ENCODE data around the gene OSBPL10.

The OSBPL10 gene

GRCh38 chr3:31713816-31714215 is 267.2 kb downstream of the OSBPL10 start:
- ChIA-PET CTCF (interaction anchor here (0.5 kb wide), 1 partner anchor 106 kb away, joined by 3 read pairs; no protein-coding TSS in a partner anchor), POLR2A (no interaction called here)
- TF ChIP-seq FOXM1 (IDR thresholded peaks at IDR 0.05; ENCODE audit: borderline replicate concordance) = no peak
- TF ChIP-seq FOXK2 (IDR thresholded peaks at IDR 0.05) = no peak
- TF ChIP-seq SP1 (IDR thresholded peaks at IDR 0.05) = no peak
- no peak for TF ChIP-seq L3MBTL2 (conservative IDR thresholded peaks at IDR 0.05)
- TF ChIP-seq FOXA1 (IDR thresholded peaks at IDR 0.05) = no peak
- TF ChIP-seq ARNT (IDR thresholded peaks at IDR 0.05) = no peak
- no peak for TF ChIP-seq CTBP1 (IDR thresholded peaks at IDR 0.05; ENCODE audit: borderline replicate concordance)
- TF ChIP-seq ZNF384 (IDR thresholded peaks at IDR 0.05) = no peak
- TF ChIP-seq PKNOX1 (IDR thresholded peaks at IDR 0.05) = no peak
- TF ChIP-seq NFRKB (IDR thresholded peaks at IDR 0.05) = no peak
- TF ChIP-seq SUZ12 (IDR thresholded peaks at IDR 0.05) = no peak
- no peak for TF ChIP-seq LEF1 (IDR thresholded peaks at IDR 0.05; ENCODE audit: borderline replicate concordance)
- TF ChIP-seq ELF4 (IDR thresholded peaks at IDR 0.05) = no peak
- TF ChIP-seq HDGF (IDR thresholded peaks at IDR 0.05; ENCODE audit: borderline replicate concordance) = no peak
- no peak for TF ChIP-seq BHLHE40 (IDR thresholded peaks at IDR 0.05; ENCODE audit: borderline replicate concordance)
- TF ChIP-seq TARDBP (IDR thresholded peaks at IDR 0.05) = no peak
- DNase-seq (ENCODE audit: extremely low spot score) = no peak

GRCh38 chr3:31710123-31710803 is 270.8 kb downstream of the OSBPL10 start:
- POLR2A ChIA-PET = interaction anchor here (0.6 kb wide), 1 partner anchor 178 kb away, joined by 4 read pairs; the partner anchor contains the start of gene STT3B
- TF ChIP-seq SUZ12 (IDR thresholded peaks at IDR 0.05) (no peak), ELF4 (IDR thresholded peaks at IDR 0.05) (no peak), FOXA1 (IDR thresholded peaks at IDR 0.05) (no peak), FOXK2 (IDR thresholded peaks at IDR 0.05) (no peak), CTBP1 (IDR thresholded peaks at IDR 0.05; ENCODE audit: borderline replicate concordance) (no peak), LEF1 (IDR thresholded peaks at IDR 0.05; ENCODE audit: borderline replicate concordance) (no peak), SP1 (IDR thresholded peaks at IDR 0.05) (no peak), L3MBTL2 (conservative IDR thresholded peaks at IDR 0.05) (no peak), ARNT (IDR thresholded peaks at IDR 0.05) (no peak), ZNF384 (IDR thresholded peaks at IDR 0.05) (no peak), NFRKB (IDR thresholded peaks at IDR 0.05) (no peak), FOXM1 (IDR thresholded peaks at IDR 0.05; ENCODE audit: borderline replicate concordance) (no peak), HDGF (IDR thresholded peaks at IDR 0.05; ENCODE audit: borderline replicate concordance) (no peak), BHLHE40 (IDR thresholded peaks at IDR 0.05; ENCODE audit: borderline replicate concordance) (no peak), PKNOX1 (IDR thresholded peaks at IDR 0.05) (no peak), TARDBP (IDR thresholded peaks at IDR 0.05) (no peak)
- DNase-seq (ENCODE audit: extremely low spot score) = no peak
- CTCF ChIA-PET = no interaction called here

DNA sequence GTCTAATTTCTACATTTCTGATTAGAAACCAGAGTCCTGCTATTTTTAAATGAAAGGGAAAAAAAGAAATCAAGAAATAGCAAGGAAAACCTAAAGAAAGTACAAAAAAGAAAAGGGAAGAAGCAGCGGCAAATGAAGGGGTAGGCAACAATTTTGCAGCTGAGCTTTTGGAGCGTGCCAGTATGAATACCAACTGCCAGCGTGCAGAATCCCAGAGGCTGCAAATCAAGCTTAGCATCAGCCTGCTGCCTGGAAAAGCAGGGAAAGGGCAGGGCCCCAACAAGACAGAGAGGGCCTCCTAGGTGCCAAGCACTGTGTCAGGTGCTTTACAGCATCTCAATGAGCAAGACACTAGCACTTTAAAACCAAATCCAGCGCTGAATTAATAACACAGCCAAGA is 271.5 kb downstream of the OSBPL10 start:
- CTCF ChIA-PET = no interaction called here
- POLR2A ChIA-PET = interaction anchor here (0.6 kb wide), 1 partner anchor 177 kb away, joined by 4 read pairs; the partner anchor contains the start of gene STT3B
- DNase-seq (ENCODE audit: extremely low spot score) = no peak
- TF ChIP-seq ELF4 (IDR thresholded peaks at IDR 0.05) (no peak), ZNF384 (IDR thresholded peaks at IDR 0.05) (no peak), NFRKB (IDR thresholded peaks at IDR 0.05) (no peak), ARNT (IDR thresholded peaks at IDR 0.05) (no peak), FOXA1 (IDR thresholded peaks at IDR 0.05) (no peak)

DNA sequence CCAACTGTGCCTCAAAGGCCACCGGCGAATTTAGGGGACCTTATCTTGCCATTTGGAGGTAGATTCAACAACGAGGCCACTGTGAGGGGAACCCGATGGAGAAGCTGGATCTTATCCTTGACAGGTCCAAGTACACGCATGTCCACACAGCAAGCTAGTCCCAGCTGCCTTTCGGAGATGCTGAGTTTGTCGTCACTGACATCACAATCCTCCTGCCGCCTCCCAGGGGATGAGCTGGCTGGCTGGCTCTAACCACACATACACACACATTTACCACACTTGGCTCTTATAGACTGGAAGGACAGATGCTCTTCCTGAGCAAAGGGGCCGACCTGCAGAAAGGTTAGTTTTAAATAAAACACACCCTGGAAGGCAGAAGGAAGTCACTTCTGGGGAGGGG is 272.1 kb downstream of the OSBPL10 start:
- no peak for DNase-seq (ENCODE audit: extremely low spot score)
- CTCF ChIA-PET = no interaction called here
- TF ChIP-seq PKNOX1 (IDR thresholded peaks at IDR 0.05) = no peak
- TF ChIP-seq NFRKB (IDR thresholded peaks at IDR 0.05) = no peak
- TF ChIP-seq HDGF (IDR thresholded peaks at IDR 0.05; ENCODE audit: borderline replicate concordance) = no peak
- no peak for TF ChIP-seq ELF4 (IDR thresholded peaks at IDR 0.05)
- no peak for TF ChIP-seq LEF1 (IDR thresholded peaks at IDR 0.05; ENCODE audit: borderline replicate concordance)
- TF ChIP-seq FOXM1 (IDR thresholded peaks at IDR 0.05; ENCODE audit: borderline replicate concordance) = no peak
- TF ChIP-seq L3MBTL2 (conservative IDR thresholded peaks at IDR 0.05) = no peak
- no peak for TF ChIP-seq ARNT (IDR thresholded peaks at IDR 0.05)
- no peak for TF ChIP-seq CTBP1 (IDR thresholded peaks at IDR 0.05; ENCODE audit: borderline replicate concordance)
- TF ChIP-seq BHLHE40 (IDR thresholded peaks at IDR 0.05; ENCODE audit: borderline replicate concordance) = no peak
- TF ChIP-seq TARDBP (IDR thresholded peaks at IDR 0.05) = no peak
- no peak for TF ChIP-seq SP1 (IDR thresholded peaks at IDR 0.05)
- TF ChIP-seq FOXA1 (IDR thresholded peaks at IDR 0.05) = no peak
- no peak for TF ChIP-seq ZNF384 (IDR thresholded peaks at IDR 0.05)
- no peak for TF ChIP-seq SUZ12 (IDR thresholded peaks at IDR 0.05)
- POLR2A ChIA-PET = no interaction called here

- no peak for DNase-seq (ENCODE audit: extremely low spot score)
- POLR2A ChIA-PET = no interaction called here
- CTCF ChIA-PET = no interaction called here
- no peak for TF ChIP-seq FOXK2 (IDR thresholded peaks at IDR 0.05)
- TF ChIP-seq ELF4 (IDR thresholded peaks at IDR 0.05) = no peak
- no peak for TF ChIP-seq FOXA1 (IDR thresholded peaks at IDR 0.05)
- TF ChIP-seq CTBP1 (IDR thresholded peaks at IDR 0.05; ENCODE audit: borderline replicate concordance) = no peak
Measured at GRCh38 chr3:31707286-31707685, 273.8 kb downstream of the OSBPL10 start.

- TF ChIP-seq HDGF (IDR thresholded peaks at IDR 0.05; ENCODE audit: borderline replicate concordance) (no peak), NFRKB (IDR thresholded peaks at IDR 0.05) (no peak), FOXA1 (IDR thresholded peaks at IDR 0.05) (no peak), CTBP1 (IDR thresholded peaks at IDR 0.05; ENCODE audit: borderline replicate concordance) (no peak), ARNT (IDR thresholded peaks at IDR 0.05) (no peak), TARDBP (IDR thresholded peaks at IDR 0.05) (no peak), ELF4 (IDR thresholded peaks at IDR 0.05) (no peak), SP1 (IDR thresholded peaks at IDR 0.05) (no peak), ZNF384 (IDR thresholded peaks at IDR 0.05) (no peak), FOXK2 (IDR thresholded peaks at IDR 0.05) (no peak), L3MBTL2 (conservative IDR thresholded peaks at IDR 0.05) (no peak)
- DNase-seq (ENCODE audit: extremely low spot score) = no peak
- ChIA-PET POLR2A (no interaction called here), CTCF (no interaction called here)
Measured at GRCh38 chr3:31705736-31706135, 275.3 kb downstream of the OSBPL10 start.

Measured in HEK293T (cell line).